Medulla oblongata (tissue), 1 donor: Measurements from ENCODE around the gene RNF207.

Experiments used
- DNase-seq: peaks from one replicate; pipeline ENCODE4 v3.0.0-alpha.2; 2015; ENCODE audit errors: extremely low spot score

RNF207 gene

DNA sequence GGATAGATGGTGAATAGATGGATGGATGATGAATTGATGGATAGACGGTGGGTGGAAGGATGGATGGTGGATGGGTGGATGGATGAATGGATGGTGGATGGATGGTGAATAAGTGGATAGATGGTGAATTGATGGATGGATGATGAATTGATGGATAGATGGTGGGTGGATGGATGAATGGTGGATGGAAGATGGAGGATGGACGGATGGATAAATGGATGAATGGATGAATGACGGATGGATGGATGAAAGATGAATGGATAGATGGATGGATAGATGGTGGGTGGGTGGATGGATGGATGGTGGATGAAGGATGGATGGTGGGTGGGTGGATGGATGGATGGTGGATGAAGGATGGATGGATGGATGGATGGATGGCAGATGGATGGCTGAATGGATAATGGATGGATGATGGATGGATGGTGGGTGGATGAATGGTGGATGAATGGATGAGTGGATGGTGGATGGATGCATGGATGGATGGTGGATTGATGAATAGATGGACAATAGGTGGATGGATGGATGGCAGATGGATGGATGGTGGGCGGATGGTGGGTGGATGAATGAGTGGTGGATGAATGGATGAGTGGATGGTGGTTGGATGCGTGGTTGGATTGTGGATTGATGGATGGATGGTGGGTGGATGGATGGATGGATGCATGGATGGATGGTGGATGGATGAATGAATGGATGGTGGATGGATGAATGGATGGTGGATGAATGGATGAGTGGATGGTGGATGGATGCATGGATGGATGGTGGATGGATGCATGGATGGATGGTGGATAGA lies 31.1 kb upstream of the RNF207 start:
- no peak for DNase-seq

DNA sequence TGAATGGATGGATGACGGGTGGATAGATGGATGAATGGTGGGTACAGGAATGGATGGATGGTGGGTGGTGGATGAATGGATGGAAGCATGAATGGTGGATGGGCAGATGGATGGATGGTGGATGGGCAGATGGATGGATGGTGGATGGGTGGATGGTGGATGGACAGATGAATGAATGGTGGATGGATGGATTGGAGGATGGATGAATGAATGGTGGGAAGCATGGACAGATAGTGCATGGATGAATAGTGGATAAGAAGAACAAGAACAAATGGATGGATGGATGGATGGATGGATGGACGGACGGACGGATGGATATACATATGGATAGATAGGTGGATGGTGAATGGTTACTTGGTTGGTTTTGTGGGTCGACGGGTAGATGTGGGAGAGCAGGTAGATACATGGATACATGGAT lies 30.5 kb upstream of the RNF207 start:
- DNase-seq: no peak

DNA sequence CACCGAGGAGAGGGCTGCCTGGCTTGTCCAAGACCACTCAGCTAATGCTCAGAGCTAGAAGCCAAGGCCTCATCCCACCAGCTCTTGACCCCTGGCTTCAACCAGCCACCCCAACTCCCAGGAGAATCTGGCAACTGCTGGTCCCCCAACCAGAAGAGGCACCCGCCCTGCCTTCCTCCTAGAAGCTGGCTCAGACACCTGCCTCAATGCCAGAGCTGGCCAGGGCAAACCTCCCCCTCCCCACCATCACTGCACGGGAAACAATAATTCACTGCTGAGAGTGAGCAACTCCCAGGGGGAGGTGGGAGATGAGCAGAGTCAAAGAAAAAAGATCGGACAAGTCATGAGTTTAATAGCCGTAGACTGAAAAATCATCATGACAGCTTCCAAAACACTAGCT lies 29.1 kb upstream of the RNF207 start:
- no peak for DNase-seq

GRCh38 chr1:6177681-6178380 lies 28.1 kb upstream of the RNF207 start:
- DNase-seq: no peak

- DNase-seq: no peak
Measured at GRCh38 chr1:6178751-6179563, 27.0 kb upstream of the RNF207 start.

GRCh38 chr1:6179564-6180175 lies 26.2 kb upstream of the RNF207 start:
- DNase-seq: no peak

GRCh38 chr1:6180268-6180706 lies 25.6 kb upstream of the RNF207 start, which contains the start of gene CHD5:
Gene CHD5, minus strand, starts transcription at chr1:6180321. Its CDS starts 298 bp downstream, at chr1:6180023.
- DNase-seq: no peak

- no peak for DNase-seq
Measured at GRCh38 chr1:6180707-6181311, 25.1 kb upstream of the RNF207 start.

DNA sequence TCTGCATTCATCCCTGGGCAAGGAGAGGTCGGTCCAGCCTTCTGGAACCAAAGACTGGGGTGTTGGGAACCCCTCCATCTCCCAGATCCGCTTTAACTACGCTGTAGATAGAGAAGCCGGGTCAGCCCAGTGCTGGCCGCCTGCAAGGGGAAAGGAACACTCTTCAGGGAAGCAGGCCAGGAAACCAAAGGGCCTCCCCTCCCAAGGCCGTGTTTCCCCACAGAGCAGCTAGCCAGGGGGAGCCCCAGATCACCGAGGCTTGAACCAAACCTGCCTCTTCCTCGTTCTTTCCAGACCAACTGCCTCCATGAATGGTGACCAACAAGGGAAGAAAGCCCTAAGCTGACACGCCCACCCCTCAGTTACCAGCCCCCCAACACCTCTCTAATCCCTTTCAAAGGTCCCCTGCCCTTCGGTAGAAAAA lies 24.6 kb upstream of the RNF207 start:
- no peak for DNase-seq

GRCh38 chr1:6183520-6183989 lies 22.4 kb upstream of the RNF207 start:
- DNase-seq: no peak

GRCh38 chr1:6184083-6184783 lies 21.7 kb upstream of the RNF207 start:
- no peak for DNase-seq

DNA sequence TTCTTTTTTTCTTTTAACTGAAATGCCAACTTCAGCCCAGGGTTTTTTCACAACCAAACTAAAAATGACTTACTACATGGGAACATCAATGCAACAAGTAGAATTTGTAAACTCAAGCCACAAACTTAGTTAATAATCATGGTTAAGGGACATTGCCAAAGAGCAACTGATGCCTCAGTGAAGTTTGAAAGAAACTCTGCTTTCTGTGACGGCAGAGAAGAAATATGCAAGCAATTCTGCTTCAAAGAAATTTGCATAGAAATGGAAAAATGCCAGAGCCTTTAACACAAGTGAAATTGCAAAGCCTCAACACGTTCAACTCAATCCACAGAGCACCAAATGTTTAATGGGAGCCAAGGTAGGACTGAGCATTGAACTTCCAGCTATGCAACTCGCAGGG lies 20.8 kb upstream of the RNF207 start:
- DNase-seq: no peak

DNA sequence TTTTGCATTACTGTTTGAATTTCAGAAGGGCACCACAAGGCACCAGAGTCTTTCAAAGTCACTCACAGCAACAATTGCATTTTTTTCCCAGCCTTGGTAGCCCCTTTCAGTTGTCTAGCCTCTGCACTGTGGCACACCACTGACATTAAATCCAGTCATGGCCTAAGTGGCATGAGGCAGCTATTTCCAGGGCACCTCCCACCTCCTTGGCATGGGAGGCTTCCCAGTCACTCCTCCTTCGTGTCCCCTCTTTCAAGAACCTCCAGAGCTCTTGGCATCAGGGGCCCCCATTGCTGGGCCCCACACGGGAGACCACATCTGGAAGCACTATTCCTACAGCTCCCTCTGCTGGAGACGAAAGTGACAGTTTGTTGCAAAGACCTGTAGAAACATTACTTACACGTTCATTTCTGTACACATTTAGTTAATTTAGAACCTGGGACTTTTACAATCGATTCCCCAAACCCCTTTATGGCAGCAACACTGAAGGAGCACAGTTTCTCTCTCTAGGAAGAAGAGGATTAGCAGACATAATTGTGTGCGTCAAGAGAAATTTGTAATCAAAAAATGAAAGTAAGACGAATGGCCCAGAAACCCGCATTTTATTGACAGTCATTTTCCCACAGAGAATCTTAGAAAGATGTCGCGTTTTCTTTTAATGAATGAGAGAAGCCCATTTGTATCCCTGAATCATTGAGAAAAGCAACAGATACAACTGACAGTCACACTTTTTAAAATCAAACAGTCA lies 20.1 kb upstream of the RNF207 start:
- DNase-seq: peak; percentile 16

DNA sequence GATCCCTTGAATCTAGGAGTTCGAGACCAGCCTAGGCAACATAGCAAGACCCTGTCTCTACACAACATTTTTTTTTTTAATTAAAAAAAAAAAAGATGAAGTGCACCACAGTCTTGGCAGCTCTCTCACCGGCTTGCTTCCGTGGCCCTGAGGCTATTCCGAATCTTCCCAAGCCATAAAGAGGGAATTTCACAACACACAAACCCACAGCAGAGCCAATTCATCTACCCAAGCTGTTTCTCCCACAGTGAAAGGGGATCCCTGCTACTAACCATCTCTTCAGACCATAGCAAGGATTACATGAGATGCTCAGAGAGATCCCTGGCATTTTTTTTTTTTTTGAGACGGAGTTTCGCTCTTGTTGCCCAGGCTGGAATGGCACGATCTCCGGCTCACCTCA lies 17.5 kb upstream of the RNF207 start:
- DNase-seq: no peak

DNA sequence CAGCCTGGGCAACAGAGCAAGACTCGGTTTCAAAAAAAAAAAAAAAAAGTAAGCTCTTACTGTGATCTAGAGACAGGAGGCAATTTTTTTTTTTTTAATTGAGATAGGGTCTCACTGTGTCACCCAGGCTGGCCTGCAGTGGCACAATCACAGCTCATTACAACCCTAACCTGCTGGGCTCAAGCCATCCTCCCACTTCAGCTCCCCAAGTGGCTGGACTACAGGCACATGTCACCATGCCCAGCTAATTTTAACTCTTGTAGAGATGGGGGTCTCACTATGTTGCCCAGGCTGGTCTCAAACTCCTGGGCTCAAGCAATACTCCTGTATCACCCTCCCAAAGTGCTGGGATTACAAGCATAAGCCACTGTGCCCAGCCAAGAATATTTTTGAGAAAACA lies 14.0 kb upstream of the RNF207 start:
- DNase-seq: no peak

DNA sequence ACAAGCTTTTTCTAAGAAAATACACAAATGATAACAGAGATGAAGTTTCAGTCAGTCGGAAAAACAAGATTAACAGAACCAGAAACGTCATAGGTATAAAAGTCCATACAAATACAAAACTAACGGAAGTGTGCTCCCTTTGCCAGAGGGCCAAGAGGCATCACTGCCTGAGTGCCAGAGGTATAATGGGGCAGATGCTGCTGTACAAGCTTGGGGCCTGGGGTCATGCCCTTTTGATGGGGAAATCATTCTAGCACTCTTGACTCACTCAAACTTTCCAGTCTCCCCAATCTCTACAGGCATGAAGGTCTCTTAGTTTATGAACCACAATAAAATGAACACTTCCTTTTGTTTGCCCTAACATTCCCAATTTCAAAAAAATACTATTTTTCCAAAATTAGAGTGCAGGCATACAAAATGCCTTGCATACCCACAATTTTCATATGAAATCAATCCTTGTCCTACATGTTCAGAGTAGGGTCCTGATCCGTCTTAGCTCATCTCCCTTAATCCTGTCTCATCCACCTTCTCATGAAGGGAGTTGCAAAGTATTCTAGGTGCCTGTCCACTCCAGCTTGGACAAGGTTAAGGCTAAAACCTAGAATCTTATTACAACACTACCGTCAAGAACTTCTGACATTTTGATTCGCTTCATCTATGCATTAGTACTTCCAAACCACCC lies 8.0 kb upstream of the RNF207 start:
- no peak for DNase-seq

DNA sequence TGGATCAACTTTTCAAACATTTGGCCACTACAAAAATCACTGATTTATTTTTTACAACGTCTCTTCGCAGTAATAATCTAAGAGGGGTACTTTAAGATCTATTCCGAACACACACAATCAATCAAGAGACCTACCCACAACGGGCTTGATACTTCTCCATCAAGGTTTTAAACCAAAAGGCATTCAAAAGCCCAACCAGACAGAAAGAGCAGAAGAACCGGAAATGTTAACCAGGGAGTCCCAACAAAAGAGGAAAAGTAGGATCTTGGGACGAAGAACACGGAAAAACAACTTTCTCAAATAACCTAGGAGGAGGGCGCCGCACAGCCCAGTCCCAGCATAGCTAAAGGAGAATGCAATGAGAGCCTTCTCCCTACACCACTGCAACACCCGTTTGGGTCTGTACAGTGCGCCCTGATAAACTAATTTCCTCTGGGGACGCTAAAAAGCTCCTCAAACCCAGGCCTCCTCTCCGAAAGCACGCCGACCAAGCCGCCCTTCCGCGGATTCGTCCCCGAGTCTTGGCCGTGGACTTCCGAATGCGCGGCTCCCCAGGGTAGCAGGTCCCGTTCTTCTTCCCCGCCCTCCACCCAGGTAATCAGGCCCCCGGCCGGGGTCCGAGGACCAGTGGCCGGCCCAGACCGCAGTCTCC lies 7.1 kb upstream of the RNF207 start:
- DNase-seq: no peak

GRCh38 chr1:6199298-6200187 lies 6.4 kb upstream of the RNF207 start, which contains the start of gene RPL22:
Gene RPL22, minus strand, starts transcription at chr1:6199595. Its CDS starts 22 bp downstream, at chr1:6199573.
- DNase-seq: peak; percentile 99
